ENCODE data around the gene CEP63.

CEP63 gene

GRCh38 chr3:134610432-134611385 is 124.9 kb downstream of the CEP63 start:
- DNase-seq = no peak

GRCh38 chr3:134611516-134611915 is 125.7 kb downstream of the CEP63 start:
- DNase-seq = no peak

GRCh38 chr3:134613006-134613520 is 127.2 kb downstream of the CEP63 start:
- DNase-seq = no peak

- no peak for DNase-seq
Observed at GRCh38 chr3:134614955-134615354, 129.1 kb downstream of the CEP63 start.

GRCh38 chr3:134615743-134616142 is 129.9 kb downstream of the CEP63 start:
- DNase-seq = no peak

GRCh38 chr3:134617608-134618477 is 132.0 kb downstream of the CEP63 start:
- no peak for DNase-seq

GRCh38 chr3:134618478-134619300 is 132.8 kb downstream of the CEP63 start:
- DNase-seq = no peak

- DNase-seq = no peak
Observed at GRCh38 chr3:134619301-134619615, 133.4 kb downstream of the CEP63 start.

- no peak for DNase-seq
Observed at GRCh38 chr3:134619884-134620445, 134.1 kb downstream of the CEP63 start.

- DNase-seq = no peak
Observed at GRCh38 chr3:134620476-134621115, 134.7 kb downstream of the CEP63 start.

GRCh38 chr3:134621854-134622253 is 136.0 kb downstream of the CEP63 start:
- no peak for DNase-seq

GRCh38 chr3:134622806-134623365 is 137.0 kb downstream of the CEP63 start:
- no peak for DNase-seq

GRCh38 chr3:134623615-134624245 is 137.9 kb downstream of the CEP63 start:
- DNase-seq = no peak
